Measurements from ENCODE around the gene B9D2.

DNA sequence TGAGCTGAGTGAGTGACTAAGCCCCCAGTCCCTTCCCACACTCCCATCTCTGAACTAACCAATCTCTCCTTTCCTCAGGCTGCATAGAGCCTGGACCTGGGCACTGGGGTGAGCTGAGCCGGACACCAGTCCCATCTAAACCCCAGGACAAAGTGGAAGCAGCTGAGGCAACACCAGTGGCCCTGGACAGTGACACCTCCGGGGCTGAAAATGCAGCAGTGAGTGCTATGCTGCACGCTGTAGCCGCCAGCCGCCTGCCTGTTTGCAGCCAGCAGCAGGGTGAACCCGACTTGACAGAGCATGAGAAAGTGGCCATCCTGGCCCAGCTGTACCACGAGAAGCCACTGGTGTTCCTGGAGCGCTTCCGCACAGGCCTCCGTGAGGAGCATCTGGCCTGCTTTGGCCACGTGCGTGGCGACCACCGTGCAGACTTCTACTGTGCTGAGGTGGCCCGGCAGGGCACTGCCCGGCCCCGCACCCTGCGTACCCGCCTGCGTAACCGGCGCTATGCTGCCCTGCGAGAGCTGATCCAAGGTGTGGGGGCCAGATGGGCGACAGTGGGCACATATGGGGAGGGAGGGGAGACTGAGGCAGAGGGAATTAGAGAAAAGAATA lies 47.5 kb downstream of the B9D2 start:
- TF ChIP-seq POLR2A (IDR thresholded peaks at IDR 0.05; ENCODE audit: low read depth, low read length) (no peak), POLR2AphosphoS5 (IDR thresholded peaks at IDR 0.05; ENCODE audit: low read depth, low read length) (no peak), TAF1 (IDR thresholded peaks at IDR 0.05; ENCODE audit: borderline replicate concordance, low read depth, low read length) (no peak)
